Loucy (cell line): ENCODE results near the gene RGS6.

Experiments
- H2AFZ ChIP-seq: fragments of 200-600 bp; sonication (generic); 2 replicates; pipeline ENCODE4 v1.6.0; 2016; ENCODE audit warnings: antibody characterized with exemption, mild to moderate bottlenecking, low read length, moderate library complexity
- H3F3A ChIP-seq: fragments of 200-600 bp; 2 replicates; pipeline ENCODE4 v1.6.0; 2016; ENCODE audit warnings: antibody characterized with exemption, low read depth, mild to moderate bottlenecking
- H3K27me3 ChIP-seq: fragments of 200-600 bp; sonication (generic); 2 replicates; pipeline ENCODE4 v1.6.1; 2014; ENCODE audit warnings: low read length, mild to moderate bottlenecking; ENCODE audit not compliant: insufficient read depth, poor library complexity, severe bottlenecking
- H3K36me3 ChIP-seq: fragments of 200-600 bp; sonication (generic); 2 replicates; pipeline ENCODE4 v1.6.1; 2016; ENCODE audit warnings: low read length; ENCODE audit not compliant: insufficient read depth
- H3K4me1 ChIP-seq: fragments of 200-600 bp; sonication (generic); 2 replicates; pipeline ENCODE4 v1.5.1; 2014; ENCODE audit warnings: low read length, mild to moderate bottlenecking; ENCODE audit not compliant: insufficient read depth, poor library complexity, severe bottlenecking
- H3K4me2 ChIP-seq: fragments of 200-600 bp; sonication (generic); 2 replicates; pipeline ENCODE4 v1.6.0; 2014; ENCODE audit warnings: antibody characterized with exemption, low read length, low read depth, mild to moderate bottlenecking; ENCODE audit not compliant: poor library complexity, severe bottlenecking
- H3K4me3 ChIP-seq: fragments of 200-600 bp; sonication (generic); 2 replicates; pipeline ENCODE4 v1.5.1; 2014; ENCODE audit warnings: low read length, mild to moderate bottlenecking, mixed read lengths; ENCODE audit not compliant: poor library complexity, severe bottlenecking
- H3K79me2 ChIP-seq: fragments of 200-600 bp; sonication (generic); 2 replicates; pipeline ENCODE4 v1.6.1; 2014; ENCODE audit warnings: low read length; ENCODE audit not compliant: insufficient read depth
- H3K9ac ChIP-seq: fragments of 200-600 bp; sonication (generic); 2 replicates; pipeline ENCODE4 v1.6.0; 2014; ENCODE audit warnings: mild to moderate bottlenecking, low read depth, low read length, moderate library complexity; ENCODE audit not compliant: poor library complexity, severe bottlenecking
- H3K9me2 ChIP-seq: fragments of 200-600 bp; sonication (generic); replicated peaks from 2 replicates; pipeline ENCODE4 v1.6.1; 2016; ENCODE audit warnings: low read depth, low read length, mixed read lengths
- H3K9me3 ChIP-seq: fragments of 200-600 bp; sonication (generic); 2 replicates; pipeline ENCODE4 v1.6.1; 2014; ENCODE audit warnings: mild to moderate bottlenecking, antibody characterized with exemption, low read length, low read depth; ENCODE audit not compliant: insufficient read depth
- H4K20me1 ChIP-seq: fragments of 200-600 bp; sonication (generic); 2 replicates; pipeline ENCODE4 v1.6.0; 2014; ENCODE audit warnings: antibody characterized with exemption, low read length, mild to moderate bottlenecking; ENCODE audit not compliant: insufficient read depth, poor library complexity, severe bottlenecking
- EZH2phosphoT487 ChIP-seq: fragments of 200-600 bp; IDR thresholded peaks from 2 replicates; pipeline ENCODE4 v1.6.1; 2018; ENCODE audit warnings: antibody characterized with exemption, mild to moderate bottlenecking, moderate library complexity, borderline replicate concordance
- TF ChIP-seq, protein P1 (sequence below): fragments of 200-600 bp; sonication (generic); conservative IDR thresholded peaks from 2 replicates; pipeline ENCODE4 v1.5.1; 2014; ENCODE audit warnings: mild to moderate bottlenecking, antibody characterized with exemption, low read length

The RGS6 gene

DNA sequence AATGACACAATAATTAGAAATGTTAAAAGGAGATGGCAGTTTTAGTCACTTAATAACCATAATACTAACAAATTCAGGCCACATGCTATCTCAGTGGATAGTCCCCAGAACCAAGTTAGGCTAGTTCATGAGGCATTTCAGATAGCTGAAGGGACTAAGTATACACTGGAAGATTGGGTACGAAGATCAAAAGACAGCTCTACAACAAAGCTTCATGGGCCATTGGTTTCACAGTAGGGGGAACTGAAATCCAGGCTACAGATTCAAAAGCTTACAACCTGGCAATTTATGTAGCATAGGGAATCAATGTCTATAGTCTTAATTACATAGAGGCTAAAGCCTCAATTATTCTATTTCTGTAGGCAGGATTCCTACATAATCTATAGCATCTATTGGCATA, 343.0 kb downstream of the RGS6 start:
- H2AFZ ChIP-seq = no peak overlapping the region
- H3K27me3 ChIP-seq = no peaks in the 10 kb centered on the region
- no peaks in the 10 kb centered on the region for H3K79me2 ChIP-seq
- H3K9me3 ChIP-seq = no peaks in the 10 kb centered on the region; the same call in 1 of the 2 replicates
- no peaks in the 10 kb centered on the region for H3K9me2 ChIP-seq
- no peaks in the 10 kb centered on the region for H3K36me3 ChIP-seq
- no peak overlapping the region for H3K4me2 ChIP-seq
- H3K4me3 ChIP-seq = no peak overlapping the region
- TF ChIP-seq, protein P1, sequence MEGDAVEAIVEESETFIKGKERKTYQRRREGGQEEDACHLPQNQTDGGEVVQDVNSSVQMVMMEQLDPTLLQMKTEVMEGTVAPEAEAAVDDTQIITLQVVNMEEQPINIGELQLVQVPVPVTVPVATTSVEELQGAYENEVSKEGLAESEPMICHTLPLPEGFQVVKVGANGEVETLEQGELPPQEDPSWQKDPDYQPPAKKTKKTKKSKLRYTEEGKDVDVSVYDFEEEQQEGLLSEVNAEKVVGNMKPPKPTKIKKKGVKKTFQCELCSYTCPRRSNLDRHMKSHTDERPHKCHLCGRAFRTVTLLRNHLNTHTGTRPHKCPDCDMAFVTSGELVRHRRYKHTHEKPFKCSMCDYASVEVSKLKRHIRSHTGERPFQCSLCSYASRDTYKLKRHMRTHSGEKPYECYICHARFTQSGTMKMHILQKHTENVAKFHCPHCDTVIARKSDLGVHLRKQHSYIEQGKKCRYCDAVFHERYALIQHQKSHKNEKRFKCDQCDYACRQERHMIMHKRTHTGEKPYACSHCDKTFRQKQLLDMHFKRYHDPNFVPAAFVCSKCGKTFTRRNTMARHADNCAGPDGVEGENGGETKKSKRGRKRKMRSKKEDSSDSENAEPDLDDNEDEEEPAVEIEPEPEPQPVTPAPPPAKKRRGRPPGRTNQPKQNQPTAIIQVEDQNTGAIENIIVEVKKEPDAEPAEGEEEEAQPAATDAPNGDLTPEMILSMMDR = no peak
- TF ChIP-seq EZH2phosphoT487 = no peak
- no peaks in the 10 kb centered on the region for H3F3A ChIP-seq
- no peaks in the 10 kb centered on the region for H4K20me1 ChIP-seq
- peaks cover 26% of the 10 kb centered on the region for H3K4me1 ChIP-seq
- H3K9ac ChIP-seq = no peak overlapping the region

DNA sequence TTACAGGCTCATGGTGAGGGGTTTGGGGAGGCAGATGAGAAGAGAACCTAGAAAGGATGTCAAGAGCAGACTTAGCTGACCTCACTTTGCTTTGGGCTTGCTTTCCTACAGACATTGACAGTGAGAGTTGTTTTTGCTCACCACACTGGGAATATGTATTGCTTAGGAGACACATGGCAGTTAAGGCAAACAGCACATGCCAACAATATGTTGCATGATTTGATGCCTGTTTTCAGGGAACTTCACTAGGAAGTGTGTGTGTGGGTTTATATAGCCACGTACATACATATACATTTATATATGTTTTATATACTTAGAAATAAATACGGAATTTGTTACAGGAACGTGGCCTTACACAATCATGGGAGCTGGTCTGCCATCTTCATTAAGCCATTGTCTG, 346.1 kb downstream of the RGS6 start:
- Histone ChIP-seq H3K9ac (no peak overlapping the region), H3K79me2 (no peaks in the 10 kb centered on the region), H3K27me3 (no peaks in the 10 kb centered on the region), H3K4me1 (peaks cover 16% of the 10 kb centered on the region), H2AFZ (no peak overlapping the region), H3K36me3 (no peaks in the 10 kb centered on the region), H3K4me3 (no peak overlapping the region), H3K9me2 (no peaks in the 10 kb centered on the region), H3K9me3 (peaks cover 10% of the 10 kb centered on the region; the same call in 1 of the 2 replicates), H3K4me2 (no peak overlapping the region), H4K20me1 (no peaks in the 10 kb centered on the region), H3F3A (no peaks in the 10 kb centered on the region)
- TF ChIP-seq EZH2phosphoT487 = no peak
- TF ChIP-seq, protein P1 = no peak

DNA sequence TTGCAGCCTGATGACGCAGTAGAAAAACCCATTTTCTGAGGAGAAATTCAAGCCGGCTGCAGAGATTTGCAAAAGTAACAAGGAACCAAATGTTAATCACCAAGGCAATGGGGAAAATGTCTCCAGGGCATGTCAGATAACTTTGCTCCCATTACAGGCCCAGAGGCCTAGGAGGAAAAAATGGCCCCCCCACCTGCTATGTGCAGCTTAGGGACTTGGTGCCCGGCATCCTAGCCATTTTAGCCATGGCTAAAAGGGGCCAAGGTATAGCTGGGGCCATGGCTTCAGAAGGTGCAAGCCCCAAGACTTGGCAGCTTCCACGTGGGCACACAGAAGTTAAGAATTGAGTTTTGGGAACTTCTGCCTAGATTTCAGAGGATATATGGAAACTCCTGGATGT, 351.9 kb downstream of the RGS6 start:
- H3K9me2 ChIP-seq = no peaks in the 10 kb centered on the region
- H3K79me2 ChIP-seq = peaks cover 11% of the 10 kb centered on the region; the same call in 1 of the 2 replicates
- H3K4me1 ChIP-seq = peaks cover 10% of the 10 kb centered on the region
- H4K20me1 ChIP-seq = no peaks in the 10 kb centered on the region
- H3F3A ChIP-seq = no peaks in the 10 kb centered on the region
- H3K9me3 ChIP-seq = peaks cover 30% of the 10 kb centered on the region; the same call in 1 of the 2 replicates
- no peak overlapping the region for H2AFZ ChIP-seq
- no peaks in the 10 kb centered on the region for H3K36me3 ChIP-seq
- no peak overlapping the region for H3K4me3 ChIP-seq
- H3K4me2 ChIP-seq = no peak overlapping the region
- H3K9ac ChIP-seq = no peak overlapping the region
- no peaks in the 10 kb centered on the region for H3K27me3 ChIP-seq
- TF ChIP-seq, protein P1 = no peak
- TF ChIP-seq EZH2phosphoT487 = no peak
